ENCODE data around the gene AATK. TPM values are rescaled to one million over a fixed set of nuclear protein-coding genes. Genes with fewer than 3 reads are reported as not detected.

The AATK gene
- polyA plus RNA-seq, 1 of the 3 experiments (the other 2 are of a cell fraction), result 0.51 TPM

GRCh38 chr17:81207610-81208581, 41.9 kb upstream of the AATK start (continued):
- TF ChIP-seq JUND (IDR thresholded peaks at IDR 0.05) (no peak), GABPA (IDR thresholded peaks at IDR 0.05; ENCODE audit: low read depth) (no peak)

- H3K27me3 ChIP-seq (ENCODE audit: insufficient read depth), result no peaks in the 10 kb centered on the region
- no peak overlapping the region for H3K9ac ChIP-seq
- no peak for DNase-seq
- ChIA-PET CTCF (interaction anchor here (0.9 to 14.7 kb wide), 3 partner anchors 14 to 64 kb away, joined by 3 to 147 read pairs (median 3); no protein-coding TSS in a partner anchor), POLR2A (no interaction called here)
- no peaks in the 10 kb centered on the region for H4K20me1 ChIP-seq (ENCODE audit: insufficient read depth)
- no peak overlapping the region for H3K4me3 ChIP-seq (ENCODE audit: low read depth in 2 of 2, low read length in 1 of 2)
- no peaks in the 10 kb centered on the region for H3K79me2 ChIP-seq (ENCODE audit: insufficient read depth)
- H3K9me3 ChIP-seq, result no peaks in the 10 kb centered on the region
- no peaks in the 10 kb centered on the region for H3F3A ChIP-seq (replicated peaks; ENCODE audit: insufficient read depth)
- no peak overlapping the region for H2AFZ ChIP-seq (ENCODE audit: low read depth)
- no peaks in the 10 kb centered on the region for H3K4me1 ChIP-seq (ENCODE audit: control insufficient read depth in 1 of 2, insufficient read depth in 2 of 2, low read depth in 1 of 2, low read length in 1 of 2)
- no peaks in the 10 kb centered on the region for H3K9me2 ChIP-seq
- TF ChIP-seq MEF2A (IDR thresholded peaks at IDR 0.05; ENCODE audit: borderline replicate concordance, low read depth) (no peak), RCOR1 (IDR thresholded peaks at IDR 0.05; ENCODE audit: low read length) (no peak), RFX5 (IDR thresholded peaks at IDR 0.05; ENCODE audit: low read length) (no peak), IRF3 (IDR thresholded peaks at IDR 0.05; ENCODE audit: low read depth, low read length) (no peak)
- H3K36me3 ChIP-seq (replicated peaks in 1 of 2; ENCODE audit: control insufficient read depth in 1 of 2, insufficient read depth in 2 of 2, low read length in 1 of 2), result peaks cover under 1 to 3% of the 10 kb centered on the region in 2 experiments
- no peak overlapping the region for H3K4me2 ChIP-seq
- no peak overlapping the region for H3K27ac ChIP-seq (ENCODE audit: low read depth in 2 of 2, low read length in 1 of 2)
- WGBS (ENCODE audit: low lambda C conversion rate), result 92% methylated on average over 12 of the region's 12 CpGs
Observed at GRCh38 chr17:81206657-81207056, 40.6 kb upstream of the AATK start.

GRCh38 chr17:81206166-81206565, 40.1 kb upstream of the AATK start:
- Histone ChIP-seq H4K20me1 (ENCODE audit: insufficient read depth) (no peaks in the 10 kb centered on the region), H3K9me3 (no peaks in the 10 kb centered on the region), H3K9ac (no peak overlapping the region), H3K4me2 (no peak overlapping the region), H3K27me3 (ENCODE audit: insufficient read depth) (no peaks in the 10 kb centered on the region), H3K79me2 (ENCODE audit: insufficient read depth) (no peaks in the 10 kb centered on the region), H3K36me3 (replicated peaks in 1 of 2; ENCODE audit: control insufficient read depth in 1 of 2, insufficient read depth in 2 of 2, low read length in 1 of 2) (peaks cover 3 to 5% of the 10 kb centered on the region in 2 experiments), H3F3A (replicated peaks; ENCODE audit: insufficient read depth) (no peaks in the 10 kb centered on the region), H3K4me3 (ENCODE audit: low read depth in 2 of 2, low read length in 1 of 2) (no peak overlapping the region), H3K27ac (ENCODE audit: low read depth in 2 of 2, low read length in 1 of 2) (no peak overlapping the region), H3K9me2 (no peaks in the 10 kb centered on the region), H3K4me1 (ENCODE audit: control insufficient read depth in 1 of 2, insufficient read depth in 2 of 2, low read depth in 1 of 2, low read length in 1 of 2) (peaks cover 0 to under 1% of the 10 kb centered on the region in 2 experiments; a peak in 1 of 4 replicates), H2AFZ (ENCODE audit: low read depth) (no peak overlapping the region)
- ChIA-PET POLR2A (no interaction called here), CTCF (interaction anchor here (14.7 kb wide), 1 partner anchor 64 kb away, joined by 147 read pairs; no protein-coding TSS in a partner anchor)
- no peak for DNase-seq
- TF ChIP-seq IRF3 (IDR thresholded peaks at IDR 0.05; ENCODE audit: low read depth, low read length) (no peak), CHD2 (IDR thresholded peaks at IDR 0.05; ENCODE audit: low read length, partially characterized antibody) (no peak), TAF1 (IDR thresholded peaks at IDR 0.05; ENCODE audit: borderline replicate concordance, low read depth, low read length) (no peak), SMC3 (IDR thresholded peaks at IDR 0.05; ENCODE audit: low read depth, low read length) (no peak), TCF12 (IDR thresholded peaks at IDR 0.05) (no peak), ZBTB33 (IDR thresholded peaks at IDR 0.05; ENCODE audit: borderline replicate concordance, low read depth) (no peak), RXRA (IDR thresholded peaks at IDR 0.05; ENCODE audit: borderline replicate concordance, low read depth) (no peak), EZH2phosphoT487 (IDR thresholded peaks at IDR 0.05; ENCODE audit: borderline replicate concordance, low read depth) (no peak), FOSL2 (IDR thresholded peaks at IDR 0.05; ENCODE audit: borderline replicate concordance, low read depth) (no peak), FOXJ3 (CRISPR knock-in tag; IDR thresholded peaks at IDR 0.05) (no peak), GABPA (IDR thresholded peaks at IDR 0.05; ENCODE audit: low read depth) (no peak), SIN3A (IDR thresholded peaks at IDR 0.05; ENCODE audit: borderline replicate concordance, low read depth, low read length) (no peak), EP300 (IDR thresholded peaks at IDR 0.05; ENCODE audit: borderline replicate concordance in 1 of 2, low read depth in 1 of 2, low read length in 1 of 2) (no peak), RCOR1 (IDR thresholded peaks at IDR 0.05; ENCODE audit: low read length) (no peak)
- TF ChIP-seq, protein P1, sequence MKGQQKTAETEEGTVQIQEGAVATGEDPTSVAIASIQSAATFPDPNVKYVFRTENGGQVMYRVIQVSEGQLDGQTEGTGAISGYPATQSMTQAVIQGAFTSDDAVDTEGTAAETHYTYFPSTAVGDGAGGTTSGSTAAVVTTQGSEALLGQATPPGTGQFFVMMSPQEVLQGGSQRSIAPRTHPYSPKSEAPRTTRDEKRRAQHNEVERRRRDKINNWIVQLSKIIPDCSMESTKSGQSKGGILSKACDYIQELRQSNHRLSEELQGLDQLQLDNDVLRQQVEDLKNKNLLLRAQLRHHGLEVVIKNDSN (IDR thresholded peaks at IDR 0.05; ENCODE audit: borderline replicate concordance, low read depth), result no peak
- 90% methylated on average over 4 of the region's 4 CpGs for WGBS (ENCODE audit: low lambda C conversion rate)
